ENCODE data around the gene LDLRAD4. TPM values are rescaled to one million over a fixed set of nuclear protein-coding genes. Genes with fewer than 3 reads are reported as not detected.

LDLRAD4 gene
- total RNA-seq, 6 donors from 2014 or later, result 19.5 to 26.6 (median 24.4) TPM

GRCh38 chr18:13289481-13290205, 71.1 kb downstream of the LDLRAD4 start:
- H3K4me1 ChIP-seq, result no peaks in the 10 kb centered on the region
- H3K36me3 ChIP-seq, result no peaks in the 10 kb centered on the region
- no peak for DNase-seq
- peak in 1 of 2 donors; percentile 90 for ATAC-seq (ENCODE audit: low FRiP score in 2 of 2)
- H3K9me3 ChIP-seq, result no peaks in the 10 kb centered on the region
- TF ChIP-seq POLR2AphosphoS5 (IDR thresholded peaks at IDR 0.05), result no peak
- TF ChIP-seq, protein P1, sequence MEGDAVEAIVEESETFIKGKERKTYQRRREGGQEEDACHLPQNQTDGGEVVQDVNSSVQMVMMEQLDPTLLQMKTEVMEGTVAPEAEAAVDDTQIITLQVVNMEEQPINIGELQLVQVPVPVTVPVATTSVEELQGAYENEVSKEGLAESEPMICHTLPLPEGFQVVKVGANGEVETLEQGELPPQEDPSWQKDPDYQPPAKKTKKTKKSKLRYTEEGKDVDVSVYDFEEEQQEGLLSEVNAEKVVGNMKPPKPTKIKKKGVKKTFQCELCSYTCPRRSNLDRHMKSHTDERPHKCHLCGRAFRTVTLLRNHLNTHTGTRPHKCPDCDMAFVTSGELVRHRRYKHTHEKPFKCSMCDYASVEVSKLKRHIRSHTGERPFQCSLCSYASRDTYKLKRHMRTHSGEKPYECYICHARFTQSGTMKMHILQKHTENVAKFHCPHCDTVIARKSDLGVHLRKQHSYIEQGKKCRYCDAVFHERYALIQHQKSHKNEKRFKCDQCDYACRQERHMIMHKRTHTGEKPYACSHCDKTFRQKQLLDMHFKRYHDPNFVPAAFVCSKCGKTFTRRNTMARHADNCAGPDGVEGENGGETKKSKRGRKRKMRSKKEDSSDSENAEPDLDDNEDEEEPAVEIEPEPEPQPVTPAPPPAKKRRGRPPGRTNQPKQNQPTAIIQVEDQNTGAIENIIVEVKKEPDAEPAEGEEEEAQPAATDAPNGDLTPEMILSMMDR (IDR thresholded peaks at IDR 0.05), result no peak
- no peak for TF ChIP-seq POLR2A (IDR thresholded peaks at IDR 0.05)
- TF ChIP-seq EP300 (IDR thresholded peaks at IDR 0.05), result no peak
- WGBS, 2 donors, result 71 to 85% methylated on average over 6 to 8 of the region's 8 CpGs
- no peak overlapping the region for H3K27ac ChIP-seq
- no peaks in the 10 kb centered on the region for H3K27me3 ChIP-seq
- H3K4me3 ChIP-seq, result no peak overlapping the region

- Histone ChIP-seq H3K27me3 (no peaks in the 10 kb centered on the region), H3K9me3 (no peaks in the 10 kb centered on the region), H3K36me3 (no peaks in the 10 kb centered on the region), H3K4me3 (no peak overlapping the region), H3K27ac (no peak overlapping the region), H3K4me1 (no peaks in the 10 kb centered on the region)
- ATAC-seq (ENCODE audit: low FRiP score in 2 of 2), result no peak
- DNase-seq, result no peak
- TF ChIP-seq EP300 (IDR thresholded peaks at IDR 0.05) (no peak), POLR2A (IDR thresholded peaks at IDR 0.05) (no peak), POLR2AphosphoS5 (IDR thresholded peaks at IDR 0.05) (no peak)
- TF ChIP-seq, protein P1 (IDR thresholded peaks at IDR 0.05), result no peak
- 81 to 89% methylated on average over 7 of the region's 7 CpGs for WGBS, 2 donors
Measured at GRCh38 chr18:13290856-13291271, 72.3 kb downstream of the LDLRAD4 start.

DNA sequence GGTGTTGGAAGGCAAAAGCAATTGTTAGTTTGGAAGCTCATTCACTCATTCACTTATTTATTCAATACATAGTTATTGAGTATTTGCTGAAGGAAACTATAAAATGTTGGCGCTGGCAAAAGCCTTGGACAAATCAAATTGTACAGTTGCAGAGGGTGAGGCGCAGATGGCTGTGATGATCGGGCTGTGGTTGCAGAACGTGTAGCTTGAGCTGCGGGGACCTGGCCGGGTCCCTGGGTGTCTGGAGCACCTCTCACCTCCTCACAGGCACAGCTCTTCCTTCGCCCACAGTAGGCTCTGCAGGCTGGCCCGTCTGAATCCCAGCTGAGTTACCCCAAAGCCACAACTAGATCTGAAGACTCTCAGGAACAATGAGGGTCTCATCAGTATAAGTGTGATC, 72.7 kb downstream of the LDLRAD4 start:
- WGBS, 2 donors, result 84 to 88% methylated on average over 7 to 8 of the region's 8 CpGs
- Histone ChIP-seq H3K4me3 (no peak overlapping the region), H3K4me1 (no peaks in the 10 kb centered on the region), H3K36me3 (no peaks in the 10 kb centered on the region), H3K27ac (no peak overlapping the region), H3K9me3 (no peaks in the 10 kb centered on the region), H3K27me3 (no peaks in the 10 kb centered on the region)
- no peak for TF ChIP-seq EP300 (IDR thresholded peaks at IDR 0.05)
- no peak for TF ChIP-seq POLR2A (IDR thresholded peaks at IDR 0.05)
- DNase-seq (no peak), ATAC-seq (ENCODE audit: low FRiP score in 2 of 2) (no peak)

DNA sequence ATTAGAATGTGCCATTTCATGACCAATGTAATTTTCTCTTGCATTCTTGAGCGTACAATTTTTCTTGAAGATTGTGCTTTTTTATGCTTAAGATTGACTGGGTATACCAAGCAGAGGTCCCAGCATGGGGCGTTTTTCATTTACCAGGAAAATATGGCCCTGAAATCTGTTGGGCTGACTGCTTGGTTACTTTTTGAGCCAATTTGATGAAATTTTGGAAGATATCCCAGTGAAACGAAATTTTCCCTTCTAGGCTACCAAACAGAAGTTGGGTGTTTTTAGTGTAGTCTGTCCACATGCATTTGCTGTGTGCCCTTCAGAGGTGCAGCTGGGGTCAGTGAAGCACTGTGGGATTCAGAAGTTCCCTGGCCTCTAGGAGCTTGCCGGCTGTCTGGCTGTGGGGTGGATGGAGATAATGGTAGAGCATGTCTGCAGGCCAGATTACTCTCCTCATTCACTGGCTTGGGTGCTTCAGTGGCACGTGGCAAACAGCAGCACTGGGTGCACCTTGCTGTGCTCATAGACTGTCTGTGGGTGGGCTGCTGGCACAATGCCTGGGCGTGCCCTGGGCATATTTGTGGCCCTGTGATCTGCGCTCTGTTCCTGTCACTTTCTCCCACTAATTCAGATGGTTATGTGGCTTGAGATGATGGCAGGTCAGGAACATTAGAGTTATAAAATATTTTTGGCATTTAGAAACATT, 73.3 kb downstream of the LDLRAD4 start:
- Histone ChIP-seq H3K36me3 (no peaks in the 10 kb centered on the region), H3K27me3 (no peaks in the 10 kb centered on the region), H3K9me3 (no peaks in the 10 kb centered on the region), H3K4me1 (no peaks in the 10 kb centered on the region), H3K4me3 (no peak overlapping the region), H3K27ac (no peak overlapping the region)
- no peak for ATAC-seq (ENCODE audit: low FRiP score in 2 of 2)
- TF ChIP-seq POLR2AphosphoS5 (IDR thresholded peaks at IDR 0.05) (no peak), EP300 (IDR thresholded peaks at IDR 0.05) (no peak), POLR2A (IDR thresholded peaks at IDR 0.05) (no peak)
- TF ChIP-seq, protein P1 (IDR thresholded peaks at IDR 0.05), result no peak
- 86 to 93% methylated on average over 5 to 7 of the region's 7 CpGs for WGBS, 2 donors
- DNase-seq, result no peak

- Histone ChIP-seq H3K4me3 (no peak overlapping the region), H3K9me3 (no peaks in the 10 kb centered on the region), H3K4me1 (no peaks in the 10 kb centered on the region), H3K27me3 (no peaks in the 10 kb centered on the region), H3K27ac (no peak overlapping the region), H3K36me3 (no peaks in the 10 kb centered on the region)
- no peak for DNase-seq
- 93 to 97% methylated on average over 12 of the region's 12 CpGs for WGBS, 2 donors
- no peak for TF ChIP-seq POLR2AphosphoS5 (IDR thresholded peaks at IDR 0.05)
- TF ChIP-seq POLR2A (IDR thresholded peaks at IDR 0.05), result no peak
- no peak for TF ChIP-seq EP300 (IDR thresholded peaks at IDR 0.05)
- TF ChIP-seq, protein P1 (IDR thresholded peaks at IDR 0.05), result no peak
- no peak for ATAC-seq (ENCODE audit: low FRiP score in 2 of 2)
Measured at GRCh38 chr18:13292736-13293135, 74.2 kb downstream of the LDLRAD4 start.

Measured in upper lobe of left lung (tissue), 6 donors.